IMR-90 (cell line): Measurements from ENCODE around the gene LCAT.

Experiments
- BHLHE40 ChIP-seq: fragments of 150-350 bp; IDR thresholded peaks from 2 replicates; pipeline ENCODE4 v1.6.1; 2016; ENCODE audit warnings: mild to moderate bottlenecking, low read depth, low read length
- CTCF ChIP-seq: conservative IDR thresholded peaks from 2 replicates; pipeline ENCODE4 v1.5.1; 2012; ENCODE audit warnings: mild to moderate bottlenecking, low read depth, low read length, improper control_type of control experiment
- POLR2A ChIP-seq: IDR thresholded peaks from 2 replicates; pipeline ENCODE4 v1.6.1; 2012; ENCODE audit warnings: mild to moderate bottlenecking, low read depth, low read length
- RAD21 ChIP-seq: IDR thresholded peaks from 2 replicates; pipeline ENCODE4 v1.6.1; 2012; ENCODE audit warnings: low read length, improper control_type of control experiment
- RFX5 ChIP-seq: IDR thresholded peaks from 2 replicates; pipeline ENCODE4 v1.8.0; 2012; ENCODE audit warnings: low read depth, mild to moderate bottlenecking, low read length, moderate library complexity

- no peak for TF ChIP-seq CTCF
- no peak for TF ChIP-seq RAD21
- TF ChIP-seq BHLHE40: no peak
- TF ChIP-seq POLR2A: no peak
- TF ChIP-seq RFX5: no peak
These were observed 46.7 kb downstream of the LCAT start for GRCh38 chr16:67897231-67897630.
